ENCODE results near the gene WASF2. TPM values are rescaled to one million over a fixed set of nuclear protein-coding genes. Genes with fewer than 3 reads are reported as not detected.

The WASF2 gene
- total RNA-seq, 1 experiment from 2014 or later = 20.7 TPM

GRCh38 chr1:27521861-27522431 lies 32.0 kb upstream of the WASF2 start:
- Histone ChIP-seq H3K9ac (ENCODE audit: low read length) (0 out of 2 replicates have a peak overlapping the region, but pooled peaks have one; percentile 57), H3K4me3 (ENCODE audit: low read length) (no peak overlapping the region), H3K36me3 (ENCODE audit: low read depth, low read length) (no peaks in the 10 kb centered on the region), H2AFZ (ENCODE audit: low read length) (peak overlapping the region; percentile 56; the same call in 1 of the 2 replicates), H4K20me1 (ENCODE audit: low read length) (no peaks in the 10 kb centered on the region), H3K9me3 (ENCODE audit: low read length) (no peaks in the 10 kb centered on the region), H3K79me2 (ENCODE audit: low read length) (no peaks in the 10 kb centered on the region), H3K4me1 (ENCODE audit: insufficient read depth, low read length) (peaks cover 32% of the 10 kb centered on the region), H3K4me2 (ENCODE audit: low read length) (peak overlapping the region; percentile 64), H3F3A (ENCODE audit: low read length, unreplicated experiment) (no peaks in the 10 kb centered on the region), H3K27ac (ENCODE audit: low read length) (peak overlapping the region; percentile 48), H3K9me2 (replicated peaks; ENCODE audit: low read length) (no peaks in the 10 kb centered on the region), H3K27me3 (ENCODE audit: low read length) (no peaks in the 10 kb centered on the region)
- BruUV-seq (replicated peaks) = no TSS peak
- ChIA-PET POLR2A (ENCODE audit: unreplicated experiment) (no interaction called here), CTCF (interaction anchor here (0.6 kb wide), 1 partner anchor 84 kb away, joined by 3 read pairs; no protein-coding TSS in a partner anchor)
- intact Hi-C loops (cut with micrococcal nuclease) = loop anchor here (5.0 kb wide), 1 partner anchor 45 kb away; no protein-coding TSS in a partner anchor
- ATAC-seq = no peak
- DNase-seq = no peak
- TF ChIP-seq EZH2 (IDR thresholded peaks at IDR 0.05; ENCODE audit: low read length, unreplicated experiment) (no peak), CTCF (conservative IDR thresholded peaks at IDR 0.05; ENCODE audit: low read depth, low read length) (no peak), EZH2phosphoT487 (IDR thresholded peaks at IDR 0.05; ENCODE audit: borderline replicate concordance, low read length) (no peak)

- H3K27me3 ChIP-seq (ENCODE audit: low read length) = no peaks in the 10 kb centered on the region
- H3K36me3 ChIP-seq (ENCODE audit: low read depth, low read length) = no peaks in the 10 kb centered on the region
- no peak overlapping the region for H3K4me3 ChIP-seq (ENCODE audit: low read length)
- H3K27ac ChIP-seq (ENCODE audit: low read length) = no peak overlapping the region
- intact Hi-C loops (cut with micrococcal nuclease) = loop anchor here (5.0 kb wide), 1 partner anchor 46 kb away; no protein-coding TSS in a partner anchor
- H4K20me1 ChIP-seq (ENCODE audit: low read length) = no peaks in the 10 kb centered on the region
- DNase-seq = no peak
- CTCF ChIA-PET = no interaction called here
- no peak for ATAC-seq
- no peaks in the 10 kb centered on the region for H3K9me2 ChIP-seq (replicated peaks; ENCODE audit: low read length)
- no peaks in the 10 kb centered on the region for H3K79me2 ChIP-seq (ENCODE audit: low read length)
- no peak overlapping the region for H3K9ac ChIP-seq (ENCODE audit: low read length)
- BruUV-seq (replicated peaks) = no TSS peak
- no peaks in the 10 kb centered on the region for H3K9me3 ChIP-seq (ENCODE audit: low read length)
- POLR2A ChIA-PET (ENCODE audit: unreplicated experiment) = no interaction called here
- H3K4me2 ChIP-seq (ENCODE audit: low read length) = no peak overlapping the region
- TF ChIP-seq EZH2 (IDR thresholded peaks at IDR 0.05; ENCODE audit: low read length, unreplicated experiment) (no peak), CTCF (conservative IDR thresholded peaks at IDR 0.05; ENCODE audit: low read depth, low read length) (no peak), EZH2phosphoT487 (IDR thresholded peaks at IDR 0.05; ENCODE audit: borderline replicate concordance, low read length) (no peak)
- H3K4me1 ChIP-seq (ENCODE audit: insufficient read depth, low read length) = peaks cover 32% of the 10 kb centered on the region
- no peak overlapping the region for H2AFZ ChIP-seq (ENCODE audit: low read length)
- H3F3A ChIP-seq (ENCODE audit: low read length, unreplicated experiment) = no peaks in the 10 kb centered on the region
These were observed 31.4 kb upstream of the WASF2 start for GRCh38 chr1:27521336-27521831.

GRCh38 chr1:27520651-27521050 lies 30.7 kb upstream of the WASF2 start:
- no peaks in the 10 kb centered on the region for H3K9me3 ChIP-seq (ENCODE audit: low read length)
- H3K4me1 ChIP-seq (ENCODE audit: insufficient read depth, low read length) = peaks cover 32% of the 10 kb centered on the region
- no TSS peak for BruUV-seq (replicated peaks)
- no peaks in the 10 kb centered on the region for H3K79me2 ChIP-seq (ENCODE audit: low read length)
- H3K27me3 ChIP-seq (ENCODE audit: low read length) = no peaks in the 10 kb centered on the region
- intact Hi-C loops (cut with micrococcal nuclease) = loop anchor here (5.0 kb wide), 1 partner anchor 47 kb away; no protein-coding TSS in a partner anchor
- no peaks in the 10 kb centered on the region for H4K20me1 ChIP-seq (ENCODE audit: low read length)
- H3K36me3 ChIP-seq (ENCODE audit: low read depth, low read length) = no peaks in the 10 kb centered on the region
- DNase-seq (no peak), ATAC-seq (no peak)
- H3K4me2 ChIP-seq (ENCODE audit: low read length) = no peak overlapping the region
- no peak overlapping the region for H3K4me3 ChIP-seq (ENCODE audit: low read length)
- H3F3A ChIP-seq (ENCODE audit: low read length, unreplicated experiment) = no peaks in the 10 kb centered on the region
- H2AFZ ChIP-seq (ENCODE audit: low read length) = no peak overlapping the region
- ChIA-PET POLR2A (ENCODE audit: unreplicated experiment) (no interaction called here), CTCF (no interaction called here)
- no peak overlapping the region for H3K9ac ChIP-seq (ENCODE audit: low read length)
- no peaks in the 10 kb centered on the region for H3K9me2 ChIP-seq (replicated peaks; ENCODE audit: low read length)
- TF ChIP-seq EZH2 (IDR thresholded peaks at IDR 0.05; ENCODE audit: low read length, unreplicated experiment) (no peak), CTCF (conservative IDR thresholded peaks at IDR 0.05; ENCODE audit: low read depth, low read length) (no peak), EZH2phosphoT487 (IDR thresholded peaks at IDR 0.05; ENCODE audit: borderline replicate concordance, low read length) (no peak)
- no peak overlapping the region for H3K27ac ChIP-seq (ENCODE audit: low read length)

Measured in PC-3 (cell line).